HCT116 (cell line): ENCODE data around the gene TTC33. TPM values are rescaled to one million over a fixed set of nuclear protein-coding genes. Genes with fewer than 3 reads are reported as not detected.

Experiments
- ATAC-seq: fragments of 200-7000 bp; cut with Tn5 transposase; 2 replicates; pipeline ENCODE4 v1.9.1; 2020; ENCODE audit warnings: mild to moderate bottlenecking, moderate library complexity
- BruUV-seq: library from RNA; stranded (reverse); fragments of 400-500 nt; replicated peaks from 2 replicates; lab custom pipeline; 2021; lab: Mats Ljungman, UMichigan
- CTCF ChIA-PET: fragments of 300-600 bp; sonication (Branson Sonifier 250); formaldehyde crosslinking; loops from one replicate; lab custom pipeline; 2021; ENCODE audit warnings: antibody characterized with exemption; lab: Charles Lee
- POLR2A ChIA-PET: fragments of 300-600, 350-600 bp; sonication (Branson Sonifier 250); formaldehyde crosslinking; loops from one replicate; lab custom pipeline; 2021; ENCODE audit warnings: antibody characterized with exemption; lab: Charles Lee
- RAD21 ChIA-PET, 2 experiments: fragments of 300-600 bp; sonication (Branson Sonifier 250); formaldehyde crosslinking; loops; one replicate each; lab custom pipeline; 2023; ENCODE audit warnings: low total read pairs in 2 of 2; ENCODE audit not compliant: uncharacterized antibody in 2 of 2, unreplicated experiment in 2 of 2, low non-redundant PET in 1 of 2; lab: Charles Lee
- DNase-seq: peaks from one replicate; pipeline ENCODE4 v3.0.0-alpha.2; 2010; ENCODE audit warnings: low read depth, low spot score
- H2AFZ ChIP-seq: fragments of 200-600 bp; shearing (Covaris generic), sonication (generic); 2 replicates; pipeline ENCODE4 v1.6.1; 2017; ENCODE audit warnings: low read depth, mixed run types, mixed read lengths, antibody characterized with exemption, low read length; ENCODE audit not compliant: poor library complexity, severe bottlenecking
- H3K27ac ChIP-seq: 2 replicates; pipeline ENCODE4 v1.5.1; 2012; ENCODE audit warnings: low read depth, low read length
- H3K27me3 ChIP-seq: fragments of 200-600 bp; sonication (generic); 2 replicates; pipeline ENCODE4 v1.6.1; 2016; ENCODE audit warnings: mixed run types, low read length, mixed read lengths; ENCODE audit not compliant: insufficient read depth
- H3K36me3 ChIP-seq, 2 experiments: fragments of 200-500 bp in 1 of 2; fragments of 200-600 bp in 1 of 2; sonication (Bioruptor generic) in 1 of 2; sonication (generic) in 1 of 2; 2 replicates each; pipeline versions ENCODE4 v1.5.1 to v1.6.1; 2014 to 2016; ENCODE audit warnings: low read length in 2 of 2, inconsistent platforms in 1 of 2, mixed read lengths in 1 of 2, mixed run types in 1 of 2; ENCODE audit not compliant: insufficient read depth in 2 of 2, control insufficient read depth in 1 of 2
- H3K4me1 ChIP-seq, 2 experiments: fragments of 200-600 bp in 1 of 2; sonication (generic) in 1 of 2; 2 replicates each; pipeline versions ENCODE4 v1.5.1 to v1.6.1; 2012 to 2017; ENCODE audit warnings: low read length in 2 of 2, inconsistent platforms in 1 of 2, mild to moderate bottlenecking in 1 of 2, mixed read lengths in 1 of 2, mixed run types in 1 of 2, moderate library complexity in 1 of 2; ENCODE audit not compliant: insufficient read depth in 2 of 2, control insufficient read depth in 1 of 2
- H3K4me2 ChIP-seq: fragments of 200-600 bp; sonication (generic); 2 replicates; pipeline ENCODE4 v1.6.1; 2017; ENCODE audit warnings: mixed run types, low read length, mixed read lengths
- H3K4me3 ChIP-seq, 2 experiments: fragments of 200-600 bp in 1 of 2; sonication (generic) in 1 of 2; replicated peaks in 1 of 2; 2 replicates each; pipeline ENCODE4 v1.5.1; 2011 to 2016; ENCODE audit warnings: low read length in 2 of 2, control low read depth in 1 of 2, low read depth in 1 of 2, mild to moderate bottlenecking in 1 of 2, mixed read lengths in 1 of 2, mixed run types in 1 of 2
- H3K79me2 ChIP-seq: fragments of 200-600 bp; sonication (generic); 2 replicates; pipeline ENCODE4 v1.6.1; 2017; ENCODE audit warnings: mild to moderate bottlenecking, mixed run types, low read length, moderate library complexity, mixed read lengths; ENCODE audit not compliant: insufficient read depth
- H3K9ac ChIP-seq: fragments of 200-600 bp; sonication (generic); 2 replicates; pipeline ENCODE4 v1.6.1; 2016; ENCODE audit warnings: low read length, mixed read lengths
- H3K9me2 ChIP-seq: fragments of 200-600 bp; sonication (generic), shearing (Covaris generic); 2 replicates; pipeline ENCODE4 v1.6.1; 2017; ENCODE audit warnings: mixed run types, mild to moderate bottlenecking, moderate library complexity; ENCODE audit not compliant: insufficient read depth
- H3K9me3 ChIP-seq, 2 experiments: fragments of 200-500 bp in 1 of 2; fragments of 200-600 bp in 1 of 2; sonication (Bioruptor generic) in 1 of 2; sonication (generic) in 1 of 2; 2 replicates each; pipeline ENCODE4 v1.6.1; 2014 to 2017; ENCODE audit warnings: low read length in 2 of 2, mixed read lengths in 2 of 2, inconsistent platforms in 1 of 2, low read depth in 1 of 2, mild to moderate bottlenecking in 1 of 2, mixed run types in 1 of 2, moderate library complexity in 1 of 2; ENCODE audit not compliant: control insufficient read depth in 1 of 2, insufficient read depth in 1 of 2
- H4K20me1 ChIP-seq: fragments of 200-600 bp; sonication (generic), shearing (Covaris generic); 2 replicates; pipeline ENCODE4 v1.6.1; 2017; ENCODE audit warnings: mixed run types, mild to moderate bottlenecking, moderate library complexity; ENCODE audit not compliant: insufficient read depth
- CEBPB ChIP-seq: IDR thresholded peaks from 2 replicates; pipeline ENCODE4 v1.6.1; 2012; ENCODE audit warnings: low read depth
- CTCF ChIP-seq, 3 experiments: fragments of 200-600 bp in 1 of 3; sonication (generic) in 1 of 3; IDR thresholded peaks in 2 of 3; conservative IDR thresholded peaks in 1 of 3; 2 replicates each; pipeline ENCODE4 v1.5.1; 2012 to 2017; ENCODE audit warnings: low read depth in 2 of 3, low read length in 2 of 3, antibody characterized with exemption in 1 of 3, borderline replicate concordance in 1 of 3, control low read depth in 1 of 3, mild to moderate bottlenecking in 1 of 3, mixed read lengths in 1 of 3, mixed run types in 1 of 3, moderate library complexity in 1 of 3; ENCODE audit not compliant: insufficient read depth in 1 of 3
- EGR1 ChIP-seq: IDR thresholded peaks from 2 replicates; pipeline ENCODE4 v1.6.1; 2012; ENCODE audit warnings: low read depth
- EZH2 ChIP-seq: fragments of 200-600 bp; sonication (generic); IDR thresholded peaks from 2 replicates; pipeline ENCODE4 v1.6.1; 2017; ENCODE audit warnings: antibody characterized with exemption, mixed run types
- EZH2phosphoT487 ChIP-seq: fragments of 200-600 bp; IDR thresholded peaks from 2 replicates; pipeline ENCODE4 v1.6.1; 2018; ENCODE audit warnings: antibody characterized with exemption, borderline replicate concordance
- FOSL1 ChIP-seq: IDR thresholded peaks from 2 replicates; pipeline ENCODE4 v1.6.1; 2012; ENCODE audit warnings: low read depth
- MAX ChIP-seq: IDR thresholded peaks from 2 replicates; pipeline ENCODE4 v1.6.1; 2012
- POLR2AphosphoS5 ChIP-seq: IDR thresholded peaks from 2 replicates; pipeline ENCODE4 v1.6.1; 2011; ENCODE audit warnings: mild to moderate bottlenecking, low read depth, low read length, moderate library complexity
- SIN3A ChIP-seq: IDR thresholded peaks from 2 replicates; pipeline ENCODE4 v1.6.1; 2012; ENCODE audit warnings: low read depth
- SRF ChIP-seq: IDR thresholded peaks from 2 replicates; pipeline ENCODE4 v1.6.1; 2012; ENCODE audit warnings: low read depth
- ZFX ChIP-seq: fragments of 450-650 bp; IDR thresholded peaks from 2 replicates; pipeline ENCODE4 v1.6.1; 2017
- intact Hi-C: fragments of 100-400 bp; cut with micrococcal nuclease; formaldehyde crosslinking; loops from 2 replicates; pipeline ENCODE4 v1.10.0; 2022
- total RNA-seq: library from RNA; stranded (reverse); gene quantifications from one replicate; pipeline ENCODE4 v1.2.1, GENCODE V29; 2021; ENCODE audit not compliant: unreplicated experiment

The TTC33 gene
- total RNA-seq, 1 experiment from 2014 or later, result 14.5 TPM

GRCh38 chr5:40733879-40734563 is 21.7 kb downstream of the TTC33 start:
- DNase-seq, result no peak
- RAD21 ChIA-PET, result no interaction called here
- BruUV-seq, result no TSS peak
- intact Hi-C loops, result loop anchor here (10.0 kb wide), 1 partner anchor 1519 kb away; the partner anchor contains the start of gene FYB1
- no peak overlapping the region for H3K9ac ChIP-seq
- no peak overlapping the region for H3K27ac ChIP-seq
- no peaks in the 10 kb centered on the region for H3K9me3 ChIP-seq
- no peak overlapping the region for H3K4me2 ChIP-seq
- no peaks in the 10 kb centered on the region for H3K9me2 ChIP-seq
- H3K4me3 ChIP-seq, result no peak overlapping the region
- no peaks in the 10 kb centered on the region for H3K27me3 ChIP-seq
- no peaks in the 10 kb centered on the region for H4K20me1 ChIP-seq
- POLR2A ChIA-PET, result no interaction called here
- peaks cover 0 to 17% of the 10 kb centered on the region in 2 experiments; a peak in 1 of 4 replicates for H3K4me1 ChIP-seq
- no peak for ATAC-seq
- H2AFZ ChIP-seq, result no peak overlapping the region
- TF ChIP-seq EGR1 (no peak), POLR2AphosphoS5 (no peak), SIN3A (no peak), SRF (no peak), ZFX (no peak), CEBPB (no peak), FOSL1 (no peak), EZH2 (no peak), CTCF (IDR thresholded peaks at IDR 0.05 in 2 of 3, conservative IDR thresholded peaks at IDR 0.05 in 1 of 3; ENCODE audit: borderline replicate concordance in 1 of 3, insufficient read depth in 1 of 3, low read depth in 2 of 3, low read length in 2 of 3) (no peak), MAX (no peak), EZH2phosphoT487 (no peak)
- CTCF ChIA-PET, result interaction anchor here (1.1 kb wide), 1 partner anchor 45 kb away, joined by 3 read pairs; no protein-coding TSS in a partner anchor
- no peaks in the 10 kb centered on the region for H3K36me3 ChIP-seq
- H3K79me2 ChIP-seq, result no peaks in the 10 kb centered on the region
